NB4 (cell line): ENCODE measurements around the gene IL15.

Experiments
- CTCF ChIP-seq: IDR thresholded peaks from one replicate; pipeline ENCODE4 v1.5.1; 2012; ENCODE audit warnings: low read depth, low read length
- MAX ChIP-seq: IDR thresholded peaks from 2 replicates; pipeline ENCODE4 v1.6.1; 2011; ENCODE audit warnings: low read depth, low read length
- POLR2A ChIP-seq: IDR thresholded peaks from 2 replicates; pipeline ENCODE4 v1.6.1; 2011; ENCODE audit warnings: mild to moderate bottlenecking; ENCODE audit not compliant: insufficient read length; ENCODE audit errors: extremely low read depth

- no peak for TF ChIP-seq POLR2A
- TF ChIP-seq CTCF: no peak
- no peak for TF ChIP-seq MAX
These were observed 95.1 kb downstream of the IL15 start for GRCh38 chr4:141731481-141731880.
